GM21717 (cell line): ENCODE data around the gene SHCBP1L.

ENCODE experiments used
- ATAC-seq: cut with Tn5 transposase; IDR thresholded peaks from one replicate; pipeline ENCODE4 v1.9.1; 2021; ENCODE audit warnings: mild to moderate bottlenecking, moderate library complexity; ENCODE audit not compliant: unreplicated experiment

SHCBP1L gene

DNA sequence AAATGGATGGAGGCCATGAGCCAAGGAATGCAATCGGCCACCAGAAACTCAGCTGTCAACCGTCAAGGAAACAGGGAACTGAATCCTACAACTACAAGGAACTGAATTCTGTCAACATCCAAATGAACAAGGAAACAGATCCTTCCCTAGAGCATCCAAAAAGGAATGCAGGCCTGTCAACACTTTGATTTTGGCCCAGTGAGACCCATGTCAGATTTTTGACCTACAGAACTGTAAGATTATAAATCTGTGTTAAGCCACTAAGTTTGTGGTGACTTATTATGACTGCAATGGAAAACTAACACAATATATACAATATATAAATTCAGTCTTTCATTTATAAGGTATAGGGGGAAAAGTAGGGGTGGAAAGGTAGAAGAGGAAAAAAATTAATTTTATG lies 55.3 kb downstream of the SHCBP1L start:
- ATAC-seq = no peak

DNA sequence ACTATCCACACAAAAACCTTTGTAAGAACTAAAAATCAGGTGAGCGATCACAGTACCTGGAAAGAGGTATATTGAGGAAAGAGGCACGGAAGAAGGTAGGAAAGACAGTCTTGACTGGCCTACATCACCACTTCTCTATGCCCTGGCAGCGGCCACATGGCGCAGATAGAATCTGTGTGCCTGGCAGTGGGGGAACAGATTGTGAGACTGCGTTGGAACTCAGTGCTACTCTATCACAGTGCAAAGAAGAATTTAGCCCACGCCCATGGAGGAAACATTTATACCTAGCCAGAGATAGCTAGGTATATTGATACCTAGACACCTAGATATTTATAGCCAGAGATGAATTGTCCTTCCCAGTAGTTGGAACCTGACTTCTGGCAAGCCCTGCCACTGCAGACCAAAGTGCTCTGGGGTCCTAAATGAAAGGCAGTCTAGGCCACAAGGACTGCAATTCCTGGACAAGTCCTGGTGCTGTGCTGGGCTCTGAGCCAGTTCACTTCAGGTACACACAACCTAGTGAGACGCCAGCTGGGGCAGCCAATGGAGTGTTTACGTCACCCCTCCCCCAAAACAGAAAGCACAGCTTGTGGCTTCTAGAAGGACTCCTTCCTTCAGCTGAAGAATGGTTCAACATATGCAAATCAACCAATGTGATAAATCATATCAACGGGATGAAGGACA lies 61.9 kb downstream of the SHCBP1L start:
- no peak for ATAC-seq

DNA sequence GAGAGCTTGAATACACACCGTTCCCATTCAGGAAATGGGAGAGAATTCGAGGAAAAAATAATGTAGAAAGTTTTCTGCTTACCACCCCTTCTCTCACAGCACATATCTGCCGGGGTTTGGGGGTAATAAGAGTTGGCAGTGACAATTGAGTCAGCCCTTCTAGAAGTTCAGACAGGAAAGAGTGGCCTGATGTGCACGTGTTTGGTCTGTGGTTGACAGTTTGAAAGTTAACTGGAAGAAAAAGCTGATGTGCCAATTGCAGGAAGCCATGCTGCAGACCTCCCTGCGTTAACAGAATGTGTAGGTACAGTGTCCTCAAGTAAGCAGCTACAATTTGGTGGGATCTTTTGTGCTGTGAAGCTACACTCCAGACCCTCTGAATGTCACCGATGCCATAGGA lies 63.0 kb downstream of the SHCBP1L start:
- ATAC-seq = no peak

DNA sequence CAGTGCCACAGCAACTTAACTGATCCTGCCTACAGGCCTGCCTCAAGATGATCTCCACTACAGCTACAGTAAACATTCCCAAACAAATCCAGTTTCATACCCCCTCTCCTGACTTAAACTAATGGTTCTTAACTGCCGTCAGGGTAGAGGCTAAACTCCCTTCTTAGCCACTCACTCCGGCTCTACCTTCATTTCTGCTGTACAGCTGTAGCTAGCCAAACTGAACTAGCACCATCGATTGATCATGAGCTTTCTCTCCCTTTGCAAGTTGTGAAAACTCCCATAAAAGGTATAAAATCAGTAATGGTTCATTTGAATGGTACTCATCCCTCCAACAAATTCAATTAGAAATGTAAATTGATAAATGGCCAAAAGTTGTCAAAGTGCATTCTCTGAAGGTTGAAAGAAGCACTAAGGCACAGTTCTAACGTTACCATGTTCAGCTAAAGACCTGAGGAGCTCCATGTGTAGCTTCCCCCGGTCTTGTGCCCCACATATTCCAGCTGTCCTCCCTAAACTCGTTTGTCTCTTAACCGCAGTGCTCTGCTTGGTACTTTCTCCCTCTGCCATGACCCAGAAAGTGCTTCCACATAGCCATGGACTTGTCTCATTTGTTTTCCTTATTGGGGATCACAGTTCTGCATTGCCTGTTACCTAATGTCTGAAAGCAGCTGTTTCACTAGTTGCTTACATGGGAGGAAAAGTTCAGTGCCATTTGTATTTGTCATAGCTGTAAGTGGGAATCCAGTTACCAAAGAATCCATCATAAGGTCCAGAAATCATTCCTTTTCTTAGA lies 64.0 kb downstream of the SHCBP1L start:
- ATAC-seq = no peak

DNA sequence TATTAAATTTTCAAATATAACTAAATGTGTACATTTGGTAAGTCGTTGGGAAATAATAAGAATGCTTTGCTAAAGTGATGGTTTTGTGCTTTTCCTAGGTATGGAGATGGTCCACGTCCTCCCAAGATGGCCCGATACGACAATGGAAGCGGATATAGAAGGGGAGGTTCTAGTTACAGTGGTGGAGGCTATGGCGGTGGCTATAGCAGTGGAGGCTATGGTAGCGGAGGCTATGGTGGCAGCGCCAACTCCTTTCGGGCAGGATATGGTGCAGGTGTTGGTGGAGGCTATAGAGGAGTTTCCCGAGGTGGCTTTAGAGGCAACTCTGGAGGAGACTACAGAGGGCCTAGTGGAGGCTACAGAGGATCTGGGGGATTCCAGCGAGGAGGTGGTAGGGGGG lies 66.0 kb downstream of the SHCBP1L start:
- ATAC-seq = no peak

DNA sequence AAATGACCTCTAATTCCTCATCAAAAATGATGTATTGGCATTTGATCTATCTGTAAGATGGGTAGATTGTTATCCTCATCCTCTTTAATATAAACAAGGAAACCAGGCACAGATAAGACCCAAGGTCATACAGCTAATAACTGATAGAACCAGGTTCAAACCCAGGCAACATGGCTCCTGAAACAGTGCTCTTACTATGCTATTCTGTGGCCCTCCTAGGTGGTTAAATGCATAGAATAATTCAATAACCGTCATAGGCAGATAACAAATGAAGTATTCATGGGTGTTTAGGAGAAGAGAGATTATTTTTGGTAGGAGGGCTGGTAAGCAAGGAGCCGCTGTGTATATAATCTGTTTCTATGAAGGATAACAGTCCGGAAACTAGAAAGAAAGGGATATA lies 67.4 kb downstream of the SHCBP1L start:
- no peak for ATAC-seq

- no peak for ATAC-seq
Measured at GRCh38 chr1:182884872-182885271, 68.1 kb downstream of the SHCBP1L start.

DNA sequence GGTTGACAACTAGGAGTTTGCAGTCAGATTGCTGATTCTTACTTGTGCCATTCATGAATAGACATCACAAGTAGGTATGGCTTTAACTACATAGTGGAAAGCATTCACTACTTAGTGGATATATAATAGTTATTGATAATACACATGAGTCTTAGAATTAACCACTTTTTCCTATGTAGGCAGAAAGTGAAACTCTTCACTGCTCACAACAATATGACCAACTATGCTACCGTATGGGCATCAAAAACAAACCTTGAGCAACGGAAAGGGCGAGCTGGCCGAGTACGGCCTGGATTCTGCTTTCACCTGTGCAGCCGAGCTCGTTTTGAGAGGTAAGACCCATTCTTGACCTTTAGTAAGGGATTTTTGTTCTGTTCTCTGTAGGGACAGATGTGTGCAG lies 75.1 kb downstream of the SHCBP1L start:
- no peak for ATAC-seq

GRCh38 chr1:182877331-182877730 lies 75.6 kb downstream of the SHCBP1L start:
- ATAC-seq = no peak

- ATAC-seq = no peak
Measured at GRCh38 chr1:182875889-182876288, 77.1 kb downstream of the SHCBP1L start.

DNA sequence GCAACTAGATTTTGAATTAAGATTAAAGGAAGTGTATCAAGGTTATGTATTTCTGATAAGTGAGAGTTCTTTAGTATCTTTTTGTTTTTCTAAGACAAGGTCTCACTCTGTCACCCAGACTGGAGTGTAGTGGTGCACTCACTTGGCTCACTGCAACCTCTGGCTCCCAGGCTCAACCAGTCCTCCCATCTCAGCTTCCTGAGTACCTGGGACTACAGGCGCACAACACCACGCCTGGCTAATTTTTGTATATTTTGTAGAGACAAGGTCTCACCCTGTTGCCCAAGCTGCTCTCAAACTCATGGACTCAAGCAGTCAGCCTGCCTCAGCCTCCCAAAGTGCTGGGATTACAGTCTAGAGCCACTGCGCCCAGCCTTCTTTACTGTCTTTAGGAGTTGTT lies 80.1 kb downstream of the SHCBP1L start:
- no peak for ATAC-seq

DNA sequence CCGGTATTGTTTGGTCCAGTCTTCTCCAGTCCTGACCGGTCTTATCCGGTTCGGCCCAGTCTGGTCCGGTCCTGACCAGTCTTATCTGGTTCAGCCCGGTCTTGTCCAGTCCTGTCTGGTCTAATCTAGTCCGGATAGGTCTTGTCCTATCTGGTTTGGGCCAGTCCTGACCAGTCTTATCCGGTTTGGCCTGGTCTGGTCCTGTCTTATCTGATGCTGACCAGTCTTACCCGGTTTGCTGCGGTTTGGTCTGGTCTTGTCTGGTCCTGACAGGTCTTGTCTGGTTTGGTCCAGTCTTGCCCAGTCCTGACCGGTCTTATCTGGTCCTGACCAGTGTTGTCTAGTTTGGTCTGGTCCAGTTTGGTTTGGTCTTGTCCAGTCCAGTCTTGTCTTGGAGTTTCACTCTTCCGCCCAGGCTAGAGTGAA lies 83.7 kb downstream of the SHCBP1L start:
- ATAC-seq = no peak

DNA sequence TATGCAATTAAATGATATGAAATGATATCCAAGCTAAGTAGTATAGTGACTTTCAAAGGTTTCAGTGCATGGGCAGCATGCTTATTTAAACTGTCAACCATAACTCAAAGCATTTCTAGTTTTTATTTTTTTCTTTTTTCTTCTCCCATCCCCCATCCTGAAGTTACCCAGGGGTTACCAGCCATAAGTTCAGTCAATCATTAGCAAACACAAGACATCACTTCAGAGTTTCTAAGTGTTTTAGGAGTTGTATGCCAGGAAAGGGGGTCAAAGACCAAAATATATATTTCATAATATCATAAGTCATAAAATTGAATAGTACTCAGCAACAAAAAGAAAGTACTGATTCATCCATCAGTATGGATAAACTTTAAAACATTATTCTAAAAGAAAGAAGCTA lies 85.1 kb downstream of the SHCBP1L start:
- no peak for ATAC-seq

- ATAC-seq = no peak
Measured at GRCh38 chr1:182863940-182864339, 89.0 kb downstream of the SHCBP1L start.

DNA sequence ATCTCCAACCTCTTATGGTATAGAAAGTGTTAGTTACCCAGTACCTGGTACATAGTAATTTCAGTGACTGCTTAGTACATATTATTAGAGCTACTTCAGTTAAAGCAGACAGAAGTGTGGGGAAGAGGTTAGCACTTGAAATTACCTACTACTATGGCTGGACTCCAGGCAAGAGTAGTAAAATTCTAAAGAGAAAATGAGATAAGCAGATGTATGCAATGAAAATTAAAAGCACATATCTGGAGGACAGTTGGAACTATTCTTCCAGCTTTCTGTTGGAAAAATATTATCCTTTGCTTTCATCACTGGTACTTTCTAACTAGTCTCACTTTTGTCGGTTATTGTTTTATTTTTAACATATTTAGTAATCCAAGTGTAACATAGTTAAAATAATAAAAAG lies 90.1 kb downstream of the SHCBP1L start:
- no peak for ATAC-seq

GRCh38 chr1:182861994-182862393 lies 91.0 kb downstream of the SHCBP1L start:
- no peak for ATAC-seq

DNA sequence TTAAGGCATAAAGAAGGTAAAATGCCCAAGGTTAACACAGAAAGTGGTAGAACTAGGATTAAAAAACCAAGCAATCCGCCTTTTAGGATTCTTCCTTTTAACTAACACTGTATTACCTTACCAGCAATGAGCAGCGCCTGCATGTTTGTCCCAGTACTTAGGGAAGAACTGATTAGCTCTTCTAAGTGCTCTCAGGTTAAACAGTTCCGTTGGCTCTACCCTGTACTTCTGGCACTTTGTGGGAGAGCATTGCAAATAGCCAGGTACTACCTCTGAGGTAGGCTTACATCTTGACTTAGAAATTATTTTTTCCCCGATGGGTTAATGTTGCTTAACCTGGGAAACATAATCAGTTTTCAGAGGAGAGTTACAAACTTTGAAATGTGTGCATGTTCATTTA lies 92.3 kb downstream of the SHCBP1L start:
- ATAC-seq = no peak

GRCh38 chr1:182857212-182857611 lies 95.8 kb downstream of the SHCBP1L start:
- no peak for ATAC-seq

GRCh38 chr1:182855911-182856310 lies 97.1 kb downstream of the SHCBP1L start:
- ATAC-seq = no peak

- ATAC-seq = no peak
Measured at GRCh38 chr1:182851825-182852224, 101.1 kb downstream of the SHCBP1L start.

GRCh38 chr1:182850319-182850718 lies 102.6 kb downstream of the SHCBP1L start:
- ATAC-seq = no peak
